ENCODE measurements around the gene KLHDC4. TPM values are rescaled to one million over a fixed set of nuclear protein-coding genes. Genes with fewer than 3 reads are reported as not detected.
"Not testable (repeated sequence)": the region's sequence is repeated elsewhere in the genome, so short reads cannot be mapped to it uniquely, and the experiment has no call there.

The KLHDC4 gene
- total RNA-seq, 1 experiment from 2014 or later: 50.7 TPM

DNA sequence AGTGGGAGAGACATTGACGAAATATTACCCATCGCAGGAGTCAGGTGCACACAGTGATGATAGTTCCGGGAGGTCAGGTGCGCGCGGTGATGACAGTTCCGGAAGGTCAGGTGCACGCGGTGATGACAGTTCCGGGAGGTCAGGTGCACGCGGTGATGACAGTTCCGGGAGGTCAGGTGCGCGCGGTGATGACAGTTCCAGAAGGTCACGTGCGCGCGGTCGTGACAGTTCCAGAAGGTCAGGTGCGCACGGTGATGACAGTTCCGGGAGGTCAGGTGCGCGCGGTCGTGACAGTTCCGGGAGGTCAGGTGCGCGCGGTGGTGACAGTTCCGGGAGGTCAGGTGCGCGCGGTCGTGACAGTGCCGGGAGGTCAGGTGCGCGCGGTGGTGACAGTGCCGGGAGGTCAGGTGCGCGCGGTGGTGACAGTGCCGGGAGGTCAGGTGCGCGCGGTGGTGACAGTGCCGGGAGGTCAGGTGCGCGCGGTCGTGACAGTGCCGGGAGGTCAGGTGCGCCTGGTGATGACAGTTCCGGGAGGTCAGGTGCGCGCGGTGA lies 84.7 kb downstream of the KLHDC4 start:
- ATAC-seq; H3K4me3 ChIP-seq (ENCODE audit: low read depth in 2 of 2, low read length in 2 of 2); H3K4me1 ChIP-seq (ENCODE audit: control insufficient read depth, insufficient read depth, low read length); H3K27ac ChIP-seq (ENCODE audit: low read length); H3K9me3 ChIP-seq (ENCODE audit: control insufficient read depth, insufficient read depth, low read depth, low read length); H3K36me3 ChIP-seq (ENCODE audit: control insufficient read depth, insufficient read depth, low read length); intact Hi-C loops (cut with micrococcal nuclease; ENCODE audit: unreplicated experiment); H3K27me3 ChIP-seq (ENCODE audit: control insufficient read depth, insufficient read depth, low read length); CTCF ChIA-PET; DNase-seq (ENCODE audit: low read depth, low spot score); BruUV-seq (replicated peaks); in situ Hi-C loops (cut with HindIII; ENCODE audit: low pct_unique_long_range_greater_than_20kb, low sequenced_read_pairs); POLR2A ChIA-PET: not testable (repeated sequence)

DNA sequence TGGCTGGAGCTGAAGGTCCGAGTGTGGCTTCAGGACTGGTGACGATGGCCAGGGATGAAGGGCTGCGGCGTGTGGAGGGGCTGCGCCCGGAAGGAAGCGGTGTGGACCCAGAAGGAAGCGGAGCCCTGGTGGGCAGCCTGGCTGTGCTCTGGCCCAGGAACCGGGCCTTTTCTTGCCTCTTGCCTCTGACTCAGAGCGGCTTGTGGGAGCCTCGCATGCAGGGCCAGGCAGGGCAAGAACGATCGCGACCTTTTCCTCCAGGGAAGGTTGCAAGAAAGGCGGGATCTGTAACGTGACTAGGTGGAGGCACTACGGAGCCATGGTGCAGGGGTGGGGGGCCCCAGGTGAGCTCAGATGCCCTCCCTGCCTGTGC lies 85.5 kb downstream of the KLHDC4 start:
- Histone ChIP-seq H3K4me3 (ENCODE audit: low read depth in 2 of 2, low read length in 2 of 2) (no peak overlapping the region), H3K36me3 (ENCODE audit: control insufficient read depth, insufficient read depth, low read length) (no peaks in the 10 kb centered on the region), H3K4me1 (ENCODE audit: control insufficient read depth, insufficient read depth, low read length) (no peaks in the 10 kb centered on the region), H3K9me3 (ENCODE audit: control insufficient read depth, insufficient read depth, low read depth, low read length) (no peaks in the 10 kb centered on the region), H3K27me3 (ENCODE audit: control insufficient read depth, insufficient read depth, low read length) (no peaks in the 10 kb centered on the region), H3K27ac (ENCODE audit: low read length) (no peak overlapping the region)
- in situ Hi-C loops (cut with HindIII; ENCODE audit: low pct_unique_long_range_greater_than_20kb, low sequenced_read_pairs) (no loop called here), intact Hi-C loops (cut with micrococcal nuclease; ENCODE audit: unreplicated experiment) (no loop called here)
- ATAC-seq (no peak), DNase-seq (ENCODE audit: low read depth, low spot score) (no peak)
- no TSS peak for BruUV-seq (replicated peaks)
- ChIA-PET CTCF (no interaction called here), POLR2A (no interaction called here)
- TF ChIP-seq, protein P1, sequence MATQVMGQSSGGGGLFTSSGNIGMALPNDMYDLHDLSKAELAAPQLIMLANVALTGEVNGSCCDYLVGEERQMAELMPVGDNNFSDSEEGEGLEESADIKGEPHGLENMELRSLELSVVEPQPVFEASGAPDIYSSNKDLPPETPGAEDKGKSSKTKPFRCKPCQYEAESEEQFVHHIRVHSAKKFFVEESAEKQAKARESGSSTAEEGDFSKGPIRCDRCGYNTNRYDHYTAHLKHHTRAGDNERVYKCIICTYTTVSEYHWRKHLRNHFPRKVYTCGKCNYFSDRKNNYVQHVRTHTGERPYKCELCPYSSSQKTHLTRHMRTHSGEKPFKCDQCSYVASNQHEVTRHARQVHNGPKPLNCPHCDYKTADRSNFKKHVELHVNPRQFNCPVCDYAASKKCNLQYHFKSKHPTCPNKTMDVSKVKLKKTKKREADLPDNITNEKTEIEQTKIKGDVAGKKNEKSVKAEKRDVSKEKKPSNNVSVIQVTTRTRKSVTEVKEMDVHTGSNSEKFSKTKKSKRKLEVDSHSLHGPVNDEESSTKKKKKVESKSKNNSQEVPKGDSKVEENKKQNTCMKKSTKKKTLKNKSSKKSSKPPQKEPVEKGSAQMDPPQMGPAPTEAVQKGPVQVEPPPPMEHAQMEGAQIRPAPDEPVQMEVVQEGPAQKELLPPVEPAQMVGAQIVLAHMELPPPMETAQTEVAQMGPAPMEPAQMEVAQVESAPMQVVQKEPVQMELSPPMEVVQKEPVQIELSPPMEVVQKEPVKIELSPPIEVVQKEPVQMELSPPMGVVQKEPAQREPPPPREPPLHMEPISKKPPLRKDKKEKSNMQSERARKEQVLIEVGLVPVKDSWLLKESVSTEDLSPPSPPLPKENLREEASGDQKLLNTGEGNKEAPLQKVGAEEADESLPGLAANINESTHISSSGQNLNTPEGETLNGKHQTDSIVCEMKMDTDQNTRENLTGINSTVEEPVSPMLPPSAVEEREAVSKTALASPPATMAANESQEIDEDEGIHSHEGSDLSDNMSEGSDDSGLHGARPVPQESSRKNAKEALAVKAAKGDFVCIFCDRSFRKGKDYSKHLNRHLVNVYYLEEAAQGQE (IDR thresholded peaks at IDR 0.05; ENCODE audit: insufficient read depth in 1 of 2, low read depth in 2 of 2, low read length in 1 of 2): no peak
- TF ChIP-seq, protein P2, sequence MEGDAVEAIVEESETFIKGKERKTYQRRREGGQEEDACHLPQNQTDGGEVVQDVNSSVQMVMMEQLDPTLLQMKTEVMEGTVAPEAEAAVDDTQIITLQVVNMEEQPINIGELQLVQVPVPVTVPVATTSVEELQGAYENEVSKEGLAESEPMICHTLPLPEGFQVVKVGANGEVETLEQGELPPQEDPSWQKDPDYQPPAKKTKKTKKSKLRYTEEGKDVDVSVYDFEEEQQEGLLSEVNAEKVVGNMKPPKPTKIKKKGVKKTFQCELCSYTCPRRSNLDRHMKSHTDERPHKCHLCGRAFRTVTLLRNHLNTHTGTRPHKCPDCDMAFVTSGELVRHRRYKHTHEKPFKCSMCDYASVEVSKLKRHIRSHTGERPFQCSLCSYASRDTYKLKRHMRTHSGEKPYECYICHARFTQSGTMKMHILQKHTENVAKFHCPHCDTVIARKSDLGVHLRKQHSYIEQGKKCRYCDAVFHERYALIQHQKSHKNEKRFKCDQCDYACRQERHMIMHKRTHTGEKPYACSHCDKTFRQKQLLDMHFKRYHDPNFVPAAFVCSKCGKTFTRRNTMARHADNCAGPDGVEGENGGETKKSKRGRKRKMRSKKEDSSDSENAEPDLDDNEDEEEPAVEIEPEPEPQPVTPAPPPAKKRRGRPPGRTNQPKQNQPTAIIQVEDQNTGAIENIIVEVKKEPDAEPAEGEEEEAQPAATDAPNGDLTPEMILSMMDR (IDR thresholded peaks at IDR 0.05): no peak
- TF ChIP-seq SIN3A (IDR thresholded peaks at IDR 0.05; ENCODE audit: borderline replicate concordance, insufficient read depth, low read depth, low read length) (no peak), POLR2AphosphoS5 (IDR thresholded peaks at IDR 0.05; ENCODE audit: low read depth, low read length) (no peak), TCF7L2 (IDR thresholded peaks at IDR 0.05; ENCODE audit: low read depth, low read length) (no peak)

GRCh38 chr16:87679593-87680271 lies 86.1 kb downstream of the KLHDC4 start:
- in situ Hi-C loops (cut with HindIII; ENCODE audit: low pct_unique_long_range_greater_than_20kb, low sequenced_read_pairs) (no loop called here), intact Hi-C loops (cut with micrococcal nuclease; ENCODE audit: unreplicated experiment) (no loop called here)
- Histone ChIP-seq H3K27ac (ENCODE audit: low read length) (no peak overlapping the region), H3K36me3 (ENCODE audit: control insufficient read depth, insufficient read depth, low read length) (no peaks in the 10 kb centered on the region), H3K9me3 (ENCODE audit: control insufficient read depth, insufficient read depth, low read depth, low read length) (no peaks in the 10 kb centered on the region), H3K4me1 (ENCODE audit: control insufficient read depth, insufficient read depth, low read length) (no peaks in the 10 kb centered on the region), H3K27me3 (ENCODE audit: control insufficient read depth, insufficient read depth, low read length) (no peaks in the 10 kb centered on the region), H3K4me3 (ENCODE audit: low read depth in 2 of 2, low read length in 2 of 2) (no peak overlapping the region)
- no peak for ATAC-seq
- TF ChIP-seq TCF7L2 (IDR thresholded peaks at IDR 0.05; ENCODE audit: low read depth, low read length) (no peak), SIN3A (IDR thresholded peaks at IDR 0.05; ENCODE audit: borderline replicate concordance, insufficient read depth, low read depth, low read length) (no peak), POLR2AphosphoS5 (IDR thresholded peaks at IDR 0.05; ENCODE audit: low read depth, low read length) (no peak)
- TF ChIP-seq, protein P1 (IDR thresholded peaks at IDR 0.05; ENCODE audit: insufficient read depth in 1 of 2, low read depth in 2 of 2, low read length in 1 of 2): no peak
- TF ChIP-seq, protein P2 (IDR thresholded peaks at IDR 0.05): no peak
- BruUV-seq (replicated peaks): no TSS peak
- no peak for DNase-seq (ENCODE audit: low read depth, low spot score)
- CTCF ChIA-PET: no interaction called here
- POLR2A ChIA-PET: no interaction called here
